Mucosa of descending colon (tissue), 3 donors: Measurements from ENCODE around the gene OASL. TPM values are rescaled to one million over a fixed set of nuclear protein-coding genes. Genes with fewer than 3 reads are reported as not detected.
"Not testable (repeated sequence)": the region's sequence is repeated elsewhere in the genome, so short reads cannot be mapped to it uniquely, and the experiment has no call there.

Experiments used
- ATAC-seq: fragments of 200-7000 bp; cut with Tn5 transposase; one replicate; pipeline ENCODE4 v1.9.1; 2020; ENCODE audit warnings: mild to moderate bottlenecking, moderate library complexity
- DNase-seq, 3 donors: peaks; one replicate each; pipeline ENCODE4 v3.0.0-alpha.2; 2020
- H3K36me3 ChIP-seq: fragments of 200-600 bp; one replicate; pipeline ENCODE4 v1.8.0; 2021; ENCODE audit warnings: low read depth, mild to moderate bottlenecking
- H3K4me1 ChIP-seq: fragments of 200-600 bp; one replicate; pipeline ENCODE4 v1.8.0; 2021; ENCODE audit warnings: low read depth, mild to moderate bottlenecking
- H3K4me3 ChIP-seq: fragments of 200-600 bp; one replicate; pipeline ENCODE4 v1.8.0; 2021; ENCODE audit warnings: mild to moderate bottlenecking
- H3K9me3 ChIP-seq: fragments of 200-600 bp; one replicate; pipeline ENCODE4 v1.8.0; 2021; ENCODE audit warnings: mild to moderate bottlenecking
- intact Hi-C, 2 donors: fragments of 100-400 bp; cut with DNase I in 1 of 2; cut with micrococcal nuclease in 1 of 2; formaldehyde crosslinking; loops; one replicate each; pipeline versions ENCODE4 v1.11.0 to v1.11.1; 2022; cut with DNase I, micrococcal nuclease
- total RNA-seq, 3 donors: library from RNA; stranded (reverse); fragmentation: NEBNext Ultra II Directional in 2 of 3; extraction: Animal tissue kit (Norgen Biotek cat#: 25700) in 2 of 3; gene quantifications; one replicate each; pipeline versions ENCODE4 v1.2.1 to v1.2.4, GENCODE V29; 2021 to 2023
- TF ChIP-seq, protein P1 (sequence below): fragments of 200-600 bp; IDR thresholded peaks from one replicate; pipeline ENCODE4 v1.8.0; 2022; ENCODE audit warnings: antibody characterized with exemption, mild to moderate bottlenecking
- donor health status: DM: no; HTN: no; CAD: no; lungs with moderate emphysema.
- donor health status: DM: no; HTN: no; CAD: no.
- donor health status: DM: no; HTN: yes; CAD: no.

Gene OASL
- total RNA-seq, 3 donors from 2014 or later: 3.7 to 32.4 (median 10.2) TPM

DNA sequence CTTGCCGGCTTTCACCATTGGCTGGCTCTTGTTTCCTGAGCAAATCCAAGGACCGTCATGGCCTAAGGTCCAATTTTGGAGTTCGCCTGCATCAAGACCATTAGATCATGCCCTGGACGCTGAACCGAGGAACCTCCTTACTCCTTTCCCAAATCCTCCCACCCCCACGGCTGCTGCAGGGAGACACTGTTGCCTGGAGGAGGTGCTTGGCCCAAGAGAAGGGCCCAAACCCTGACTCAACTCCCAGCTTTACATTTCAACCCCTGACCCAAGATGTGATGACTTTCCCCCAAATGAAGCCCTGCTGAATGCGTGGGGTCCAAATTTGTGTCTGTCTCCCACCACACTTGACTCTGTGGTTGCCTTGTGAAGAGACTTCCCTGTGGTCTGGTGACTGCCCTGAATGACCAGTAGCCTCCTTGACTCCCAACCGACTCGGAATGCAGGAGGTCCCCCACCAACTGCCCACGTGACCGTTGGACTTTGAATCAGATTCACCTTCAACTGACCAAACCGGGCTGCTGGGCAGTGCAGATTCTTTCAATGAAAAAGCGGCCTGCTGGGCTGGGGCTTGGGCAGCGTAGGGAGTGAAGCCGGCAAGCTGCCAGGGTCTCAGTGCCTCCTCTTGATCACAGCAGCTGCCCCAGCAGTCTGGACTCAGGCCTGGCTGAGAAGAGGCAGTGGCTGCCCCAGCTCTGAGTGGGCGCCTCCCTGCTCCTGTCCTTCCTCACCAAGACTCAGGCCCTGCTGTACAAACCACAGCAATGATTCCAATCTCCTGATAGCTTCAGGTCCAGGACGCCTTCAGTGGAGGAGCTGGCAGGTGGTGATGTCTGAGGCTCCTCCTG is 46.7 kb upstream of the OASL start:
- H3K36me3 ChIP-seq: no peaks in the 10 kb centered on the region
- TF ChIP-seq, protein P1, sequence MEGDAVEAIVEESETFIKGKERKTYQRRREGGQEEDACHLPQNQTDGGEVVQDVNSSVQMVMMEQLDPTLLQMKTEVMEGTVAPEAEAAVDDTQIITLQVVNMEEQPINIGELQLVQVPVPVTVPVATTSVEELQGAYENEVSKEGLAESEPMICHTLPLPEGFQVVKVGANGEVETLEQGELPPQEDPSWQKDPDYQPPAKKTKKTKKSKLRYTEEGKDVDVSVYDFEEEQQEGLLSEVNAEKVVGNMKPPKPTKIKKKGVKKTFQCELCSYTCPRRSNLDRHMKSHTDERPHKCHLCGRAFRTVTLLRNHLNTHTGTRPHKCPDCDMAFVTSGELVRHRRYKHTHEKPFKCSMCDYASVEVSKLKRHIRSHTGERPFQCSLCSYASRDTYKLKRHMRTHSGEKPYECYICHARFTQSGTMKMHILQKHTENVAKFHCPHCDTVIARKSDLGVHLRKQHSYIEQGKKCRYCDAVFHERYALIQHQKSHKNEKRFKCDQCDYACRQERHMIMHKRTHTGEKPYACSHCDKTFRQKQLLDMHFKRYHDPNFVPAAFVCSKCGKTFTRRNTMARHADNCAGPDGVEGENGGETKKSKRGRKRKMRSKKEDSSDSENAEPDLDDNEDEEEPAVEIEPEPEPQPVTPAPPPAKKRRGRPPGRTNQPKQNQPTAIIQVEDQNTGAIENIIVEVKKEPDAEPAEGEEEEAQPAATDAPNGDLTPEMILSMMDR: no peak
- no peak for ATAC-seq
- intact Hi-C loops: no loop called here
- H3K4me3 ChIP-seq: no peak overlapping the region
- DNase-seq: no peak
- H3K9me3 ChIP-seq: no peaks in the 10 kb centered on the region
- no peaks in the 10 kb centered on the region for H3K4me1 ChIP-seq

DNA sequence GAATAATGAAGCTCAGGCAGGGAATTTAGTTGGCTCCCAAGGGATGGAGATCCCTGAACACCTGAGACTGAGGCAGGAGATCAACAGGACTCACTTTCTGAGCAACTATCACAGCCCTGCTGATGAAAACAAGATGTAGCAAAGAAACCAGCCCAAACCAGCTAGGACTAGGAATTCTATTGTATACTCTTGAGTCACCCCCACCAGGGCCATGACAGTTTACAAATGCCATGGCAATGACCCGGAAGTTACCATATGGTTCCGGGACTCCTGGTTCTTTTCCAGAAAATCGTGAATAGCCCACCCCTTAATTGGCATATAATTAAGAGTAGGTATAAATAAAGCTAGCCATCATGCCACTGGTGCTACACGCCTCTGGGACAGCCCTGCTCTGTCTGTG is 46.0 kb upstream of the OASL start:
- Histone ChIP-seq H3K36me3 (no peaks in the 10 kb centered on the region), H3K4me3 (no peak overlapping the region), H3K9me3 (no peaks in the 10 kb centered on the region), H3K4me1 (no peaks in the 10 kb centered on the region)
- ATAC-seq: no peak
- TF ChIP-seq, protein P1: no peak
- intact Hi-C loops: no loop called here
- DNase-seq: no peak

DNA sequence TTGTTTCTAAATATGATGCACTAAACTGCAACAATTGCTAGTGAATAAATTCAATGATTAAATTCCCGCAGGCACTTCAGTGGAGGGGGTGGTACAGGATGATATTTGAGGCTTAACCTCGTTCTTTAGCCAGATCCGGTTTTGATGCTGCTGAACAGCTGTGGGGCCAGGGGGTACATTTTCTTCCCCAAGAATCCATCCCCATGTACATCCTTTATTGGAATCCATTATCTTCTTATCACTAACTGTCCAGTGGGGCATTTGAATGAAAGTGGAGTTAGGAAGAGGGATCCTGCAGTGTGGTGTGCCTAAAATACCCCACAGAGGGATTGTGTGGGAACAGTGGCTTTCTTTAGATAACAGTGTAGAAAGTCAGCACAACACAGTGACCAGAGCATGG is 45.2 kb upstream of the OASL start:
- ATAC-seq: no peak
- intact Hi-C loops: no loop called here
- TF ChIP-seq, protein P1: no peak

DNA sequence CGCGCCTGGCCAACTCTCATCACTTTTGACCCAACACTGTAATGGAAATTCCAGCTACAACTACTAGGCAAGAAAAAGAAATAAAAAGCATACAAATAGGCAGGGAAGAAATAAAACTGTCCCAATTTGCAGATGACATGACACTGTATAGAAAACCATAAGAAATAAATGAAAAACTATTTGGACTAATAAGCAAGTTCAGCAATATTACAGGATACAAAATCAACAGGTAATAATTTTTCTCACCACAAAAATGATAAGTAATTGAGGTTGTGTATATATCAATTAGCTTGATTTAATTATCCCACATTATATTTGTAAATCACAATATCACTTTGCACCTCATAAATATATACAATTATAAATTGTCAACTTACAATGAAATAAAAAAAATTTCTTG is 41.9 kb upstream of the OASL start:
- Histone ChIP-seq H3K4me1 (no peaks in the 10 kb centered on the region), H3K9me3 (no peaks in the 10 kb centered on the region), H3K36me3 (no peaks in the 10 kb centered on the region), H3K4me3 (no peak overlapping the region)
- intact Hi-C loops: no loop called here
- no peak for ATAC-seq
- TF ChIP-seq, protein P1: no peak
- DNase-seq: no peak

More for the DNA sequence above, 45.2 kb upstream of the OASL start:
- no peaks in the 10 kb centered on the region for H3K9me3 ChIP-seq
- H3K4me1 ChIP-seq: no peaks in the 10 kb centered on the region
- DNase-seq: no peak
- no peaks in the 10 kb centered on the region for H3K36me3 ChIP-seq
- no peak overlapping the region for H3K4me3 ChIP-seq

DNA sequence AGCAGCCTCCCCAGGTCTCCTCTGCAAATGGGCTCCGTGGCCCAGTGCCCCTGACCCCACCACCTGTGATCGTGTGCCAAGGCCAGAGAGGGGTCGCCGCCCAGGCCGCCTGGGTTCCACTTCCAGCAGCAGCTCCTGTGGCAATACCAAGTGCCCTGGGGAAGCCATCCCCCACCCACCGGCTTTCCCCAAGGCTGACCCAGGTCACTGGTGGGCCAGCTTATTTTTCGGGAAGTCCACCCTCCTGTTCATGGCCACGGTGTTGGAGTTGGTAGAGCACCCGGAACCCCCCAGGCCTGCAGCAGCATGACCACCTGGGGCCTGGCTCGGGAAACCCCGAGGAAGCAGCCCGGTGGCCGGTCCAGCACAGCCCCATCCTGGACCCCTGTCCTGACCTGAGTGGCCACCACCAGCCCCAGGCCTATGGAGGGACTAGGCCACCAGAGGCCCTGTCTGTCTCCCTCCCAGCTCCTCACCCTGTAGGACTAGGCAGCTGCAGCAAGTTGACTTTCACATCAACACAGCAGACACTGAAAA is 40.8 kb upstream of the OASL start:
- Histone ChIP-seq H3K9me3 (peaks cover 5% of the 10 kb centered on the region), H3K4me1 (no peaks in the 10 kb centered on the region), H3K36me3 (no peaks in the 10 kb centered on the region), H3K4me3 (no peak overlapping the region)
- ATAC-seq: no peak
- intact Hi-C loops: no loop called here
- TF ChIP-seq, protein P1: no peak
- DNase-seq: no peak

DNA sequence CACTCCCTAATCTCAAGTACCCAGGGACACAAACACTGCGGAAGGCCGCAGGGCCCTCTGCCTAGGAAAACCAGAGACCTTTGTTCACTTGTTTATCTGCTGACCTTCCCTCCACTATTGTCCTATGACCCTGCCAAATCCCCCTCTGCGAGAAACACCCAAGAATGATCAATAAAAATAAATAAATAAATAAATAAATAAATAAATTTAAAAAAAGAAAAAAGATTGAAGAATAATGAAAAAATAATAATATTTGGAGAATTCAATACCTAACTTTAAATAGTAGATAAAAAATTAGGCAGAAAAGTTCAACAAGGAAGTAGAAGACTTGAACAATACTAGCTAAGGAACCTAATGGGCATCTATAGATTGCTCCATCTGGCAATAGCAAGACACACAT is 38.4 kb upstream of the OASL start:
- H3K4me1 ChIP-seq, H3K36me3 ChIP-seq, intact Hi-C loops, H3K4me3 ChIP-seq, DNase-seq, ATAC-seq: not testable (repeated sequence)
- peaks cover 11% of the 10 kb centered on the region for H3K9me3 ChIP-seq

DNA sequence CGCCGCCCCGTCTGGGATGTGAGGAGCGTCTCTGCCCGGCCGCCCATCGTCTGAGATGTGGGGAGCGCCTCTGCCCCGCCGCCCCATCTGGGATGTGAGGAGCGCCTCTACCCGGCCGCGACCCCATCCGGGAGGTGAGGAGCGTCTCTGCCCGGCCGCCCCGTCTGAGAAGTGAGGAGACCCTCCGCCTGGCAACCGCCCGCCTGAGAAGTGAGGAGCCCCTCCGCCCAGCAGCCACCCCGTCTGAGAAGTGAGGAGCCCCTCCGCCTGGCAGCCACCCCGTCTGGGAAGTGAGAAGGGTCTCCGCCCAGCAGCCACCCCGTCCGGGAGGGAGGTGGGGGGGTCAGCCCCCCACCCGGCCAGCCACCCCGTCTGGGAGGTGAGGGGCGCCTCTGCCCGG is 36.9 kb upstream of the OASL start:
- H3K9me3 ChIP-seq: peaks cover 11% of the 10 kb centered on the region
- H3K36me3 ChIP-seq, H3K4me1 ChIP-seq, H3K4me3 ChIP-seq, intact Hi-C loops, ATAC-seq, DNase-seq: not testable (repeated sequence)
